Subcutaneous adipose tissue (tissue), 4 donors: ENCODE results near the gene PODNL1. TPM values are rescaled to one million over a fixed set of nuclear protein-coding genes. Genes with fewer than 3 reads are reported as not detected.

Experiments
- total RNA-seq, 4 donors: library from RNA; depleted of rRNA; stranded (reverse); fragments of >200 nt; gene quantifications; one replicate each; pipeline ENCODE4 v1.1.0, GENCODE V29; 2016
- TF ChIP-seq, protein P1 (sequence below): fragments of 450-650 bp; IDR thresholded peaks from one replicate; pipeline ENCODE4 v1.5.1; 2016; ENCODE audit warnings: low read depth, mild to moderate bottlenecking, control low read depth, antibody characterized with exemption, moderate library complexity

PODNL1 gene
- total RNA-seq, 4 donors from 2014 or later, result 0.44 to 1.1 (median 0.91) TPM

- TF ChIP-seq, protein P1, sequence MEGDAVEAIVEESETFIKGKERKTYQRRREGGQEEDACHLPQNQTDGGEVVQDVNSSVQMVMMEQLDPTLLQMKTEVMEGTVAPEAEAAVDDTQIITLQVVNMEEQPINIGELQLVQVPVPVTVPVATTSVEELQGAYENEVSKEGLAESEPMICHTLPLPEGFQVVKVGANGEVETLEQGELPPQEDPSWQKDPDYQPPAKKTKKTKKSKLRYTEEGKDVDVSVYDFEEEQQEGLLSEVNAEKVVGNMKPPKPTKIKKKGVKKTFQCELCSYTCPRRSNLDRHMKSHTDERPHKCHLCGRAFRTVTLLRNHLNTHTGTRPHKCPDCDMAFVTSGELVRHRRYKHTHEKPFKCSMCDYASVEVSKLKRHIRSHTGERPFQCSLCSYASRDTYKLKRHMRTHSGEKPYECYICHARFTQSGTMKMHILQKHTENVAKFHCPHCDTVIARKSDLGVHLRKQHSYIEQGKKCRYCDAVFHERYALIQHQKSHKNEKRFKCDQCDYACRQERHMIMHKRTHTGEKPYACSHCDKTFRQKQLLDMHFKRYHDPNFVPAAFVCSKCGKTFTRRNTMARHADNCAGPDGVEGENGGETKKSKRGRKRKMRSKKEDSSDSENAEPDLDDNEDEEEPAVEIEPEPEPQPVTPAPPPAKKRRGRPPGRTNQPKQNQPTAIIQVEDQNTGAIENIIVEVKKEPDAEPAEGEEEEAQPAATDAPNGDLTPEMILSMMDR, result no peak
These were observed 25.4 kb upstream of the PODNL1 start for GRCh38 chr19:13963603-13964105.

DNA sequence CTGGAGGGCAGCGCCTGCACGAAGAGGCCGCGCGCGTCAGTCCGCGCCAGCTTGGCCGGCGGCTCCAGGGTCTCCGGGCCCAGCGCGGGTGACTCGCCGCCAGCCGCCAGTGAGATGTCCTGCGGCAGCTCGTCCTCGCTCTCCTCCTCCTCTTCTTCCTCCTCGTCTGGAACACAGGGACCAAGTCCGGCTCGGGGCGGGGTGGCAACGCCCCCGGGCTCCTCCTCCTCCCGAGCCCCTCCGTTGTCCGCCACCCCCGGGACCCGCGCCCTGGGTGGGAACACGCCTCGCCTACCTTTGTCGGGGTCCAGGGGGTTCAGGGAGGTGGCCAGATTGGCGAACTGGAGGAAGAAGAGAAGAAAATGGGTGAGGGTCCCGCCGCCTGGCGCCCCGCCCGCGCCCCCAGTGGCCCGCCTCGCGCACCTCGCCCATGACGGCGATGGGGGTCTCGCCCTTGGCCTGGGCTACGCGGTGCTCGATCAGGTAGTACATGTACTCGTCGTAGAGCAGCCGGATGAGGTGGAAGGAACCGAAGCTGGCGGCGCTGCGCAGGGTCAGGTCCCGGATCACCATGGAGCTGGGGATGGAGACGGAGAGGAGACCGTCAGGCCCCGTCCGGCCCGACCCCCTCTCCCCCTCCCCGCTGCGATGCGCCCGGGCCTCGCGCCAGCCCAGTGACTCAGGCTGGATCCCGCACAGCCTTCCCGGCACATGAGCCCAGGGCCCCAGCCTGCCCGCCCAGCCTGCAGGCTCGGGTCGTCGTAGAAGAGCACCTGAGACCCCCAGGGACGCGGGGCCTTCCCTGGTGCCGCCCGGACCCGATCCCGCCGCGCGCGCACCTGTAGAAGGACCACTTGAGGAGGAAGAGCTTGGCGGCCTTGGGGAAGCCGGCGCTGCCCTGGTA is 24.7 kb upstream of the PODNL1 start:
- TF ChIP-seq, protein P1, result no peak

GRCh38 chr19:13961826-13962698 is 23.8 kb upstream of the PODNL1 start:
- TF ChIP-seq, protein P1, result no peak

DNA sequence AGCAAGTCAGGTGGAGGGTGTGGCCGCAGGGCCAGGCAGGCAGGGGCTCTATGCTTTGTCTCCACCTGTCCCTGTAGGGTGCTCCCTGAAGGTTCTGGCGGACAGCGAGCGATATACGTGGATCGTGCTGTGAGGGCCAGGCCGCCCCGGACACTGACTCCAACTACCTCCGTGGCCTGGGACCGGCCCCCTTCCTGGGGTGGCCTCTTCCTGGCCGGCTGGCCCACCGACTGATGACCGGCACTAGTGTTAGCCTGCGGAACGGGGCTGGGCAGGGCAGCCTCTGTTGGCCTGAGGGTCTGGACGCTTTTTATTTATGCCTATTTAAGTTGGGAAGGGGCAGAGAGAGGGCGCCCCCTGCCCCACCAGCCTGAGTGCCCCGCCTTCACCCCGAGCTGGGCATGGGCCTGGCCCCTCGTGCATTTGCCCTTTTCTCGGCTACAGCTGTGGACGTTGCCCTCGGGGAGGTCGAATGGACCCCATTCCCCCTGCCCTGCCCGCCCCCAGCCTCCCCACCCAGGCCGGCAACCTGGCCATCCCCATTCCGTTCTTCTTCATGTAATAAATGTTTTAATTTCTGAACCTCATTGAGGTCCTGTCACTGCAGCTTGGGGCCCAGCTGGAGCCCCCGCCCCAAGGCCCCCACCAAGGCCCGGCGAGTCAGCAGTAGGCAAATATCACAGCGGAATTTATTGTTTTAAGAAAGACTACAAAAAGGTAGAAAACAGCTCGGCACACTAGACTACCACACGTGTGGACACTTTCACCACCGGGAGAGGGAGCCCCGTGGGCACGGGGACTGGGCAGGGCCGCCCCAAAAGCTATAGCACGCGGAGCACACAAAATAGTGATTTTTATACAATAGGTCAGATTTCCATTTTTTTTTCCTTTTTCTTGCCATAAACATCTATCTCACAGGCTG is 22.9 kb upstream of the PODNL1 start:
- TF ChIP-seq, protein P1, result no peak

- TF ChIP-seq, protein P1, result no peak
These were observed 22.0 kb upstream of the PODNL1 start for GRCh38 chr19:13959962-13960862.
